Activated CD8-positive, alpha-beta T cell treated with anti-CD3 and anti-CD28 coated beads for 36 hours (primary cell): ENCODE data around the gene FBN1. TPM values are rescaled to one million over a fixed set of nuclear protein-coding genes. Genes with fewer than 3 reads are reported as not detected.
A peak's percentile ranks its signal among the peaks of the same experiment; 100 is the strongest.

Experiments used
- ATAC-seq: fragments of 200-7000 bp; cut with Tn5 transposase; one replicate; pipeline ENCODE4 v1.10.0; 2021; ENCODE audit warnings: mild to moderate bottlenecking, moderate library complexity
- CTCF ChIA-PET: fragments of 350-600 bp; sonication (Branson Sonifier 250); formaldehyde crosslinking; loops from one replicate; lab custom pipeline; 2021; ENCODE audit warnings: antibody characterized with exemption; lab: Charles Lee
- POLR2A ChIA-PET: fragments of 350-600 bp; sonication (Branson Sonifier 250); formaldehyde crosslinking; loops from one replicate; lab custom pipeline; 2021; ENCODE audit warnings: antibody characterized with exemption; lab: Charles Lee
- DNase-seq: peaks from one replicate; pipeline ENCODE4 v3.0.0-alpha.2; 2020
- H3K27ac Mint-ChIP-seq: one replicate; pipeline ENCODE4 v1.8.0; 2021; ENCODE audit warnings: mild to moderate bottlenecking, mixed read lengths
- H3K27me3 Mint-ChIP-seq: one replicate; pipeline ENCODE4 v1.8.0; 2021; ENCODE audit warnings: mixed read lengths
- H3K36me3 Mint-ChIP-seq: one replicate; pipeline ENCODE4 v1.8.0; 2021; ENCODE audit warnings: low read depth, mixed read lengths
- H3K4me1 Mint-ChIP-seq: one replicate; pipeline ENCODE4 v1.8.0; 2021; ENCODE audit warnings: low read depth, mixed read lengths
- H3K4me3 Mint-ChIP-seq: one replicate; pipeline ENCODE4 v1.8.0; 2021; ENCODE audit warnings: mild to moderate bottlenecking, moderate library complexity, mixed read lengths
- H3K9me3 Mint-ChIP-seq: one replicate; pipeline ENCODE4 v1.8.0; 2021; ENCODE audit warnings: mixed read lengths
- intact Hi-C: fragments of 100-400 bp; cut with micrococcal nuclease; formaldehyde crosslinking; loops from one replicate; pipeline ENCODE4 v1.10.0; 2022
- total RNA-seq, 2 experiments: library from RNA; stranded (reverse); gene quantifications; one replicate each; pipeline ENCODE4 v1.2.3, GENCODE V29; 2021
- TF ChIP-seq, protein P1 (sequence below): fragments of 200-600 bp; IDR thresholded peaks from one replicate; pipeline ENCODE4 v1.8.0; 2022; ENCODE audit warnings: antibody characterized with exemption, mild to moderate bottlenecking

Gene FBN1
- total RNA-seq, 2 experiments from 2014 or later, result 0.38 to 0.49 TPM

GRCh38 chr15:48433226-48433886, 212.2 kb downstream of the FBN1 start:
- no peaks in the 10 kb centered on the region for H3K4me1 Mint-ChIP-seq
- ChIA-PET POLR2A (no interaction called here), CTCF (no interaction called here)
- TF ChIP-seq, protein P1, sequence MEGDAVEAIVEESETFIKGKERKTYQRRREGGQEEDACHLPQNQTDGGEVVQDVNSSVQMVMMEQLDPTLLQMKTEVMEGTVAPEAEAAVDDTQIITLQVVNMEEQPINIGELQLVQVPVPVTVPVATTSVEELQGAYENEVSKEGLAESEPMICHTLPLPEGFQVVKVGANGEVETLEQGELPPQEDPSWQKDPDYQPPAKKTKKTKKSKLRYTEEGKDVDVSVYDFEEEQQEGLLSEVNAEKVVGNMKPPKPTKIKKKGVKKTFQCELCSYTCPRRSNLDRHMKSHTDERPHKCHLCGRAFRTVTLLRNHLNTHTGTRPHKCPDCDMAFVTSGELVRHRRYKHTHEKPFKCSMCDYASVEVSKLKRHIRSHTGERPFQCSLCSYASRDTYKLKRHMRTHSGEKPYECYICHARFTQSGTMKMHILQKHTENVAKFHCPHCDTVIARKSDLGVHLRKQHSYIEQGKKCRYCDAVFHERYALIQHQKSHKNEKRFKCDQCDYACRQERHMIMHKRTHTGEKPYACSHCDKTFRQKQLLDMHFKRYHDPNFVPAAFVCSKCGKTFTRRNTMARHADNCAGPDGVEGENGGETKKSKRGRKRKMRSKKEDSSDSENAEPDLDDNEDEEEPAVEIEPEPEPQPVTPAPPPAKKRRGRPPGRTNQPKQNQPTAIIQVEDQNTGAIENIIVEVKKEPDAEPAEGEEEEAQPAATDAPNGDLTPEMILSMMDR, result no peak
- H3K27ac Mint-ChIP-seq, result no peak overlapping the region
- ATAC-seq, result peak; percentile 37
- H3K4me3 Mint-ChIP-seq, result no peak overlapping the region
- peak; percentile 32 for DNase-seq
- H3K9me3 Mint-ChIP-seq, result no peaks in the 10 kb centered on the region
- intact Hi-C loops, result no loop called here
- H3K36me3 Mint-ChIP-seq, result no peaks in the 10 kb centered on the region
- no peaks in the 10 kb centered on the region for H3K27me3 Mint-ChIP-seq

DNA sequence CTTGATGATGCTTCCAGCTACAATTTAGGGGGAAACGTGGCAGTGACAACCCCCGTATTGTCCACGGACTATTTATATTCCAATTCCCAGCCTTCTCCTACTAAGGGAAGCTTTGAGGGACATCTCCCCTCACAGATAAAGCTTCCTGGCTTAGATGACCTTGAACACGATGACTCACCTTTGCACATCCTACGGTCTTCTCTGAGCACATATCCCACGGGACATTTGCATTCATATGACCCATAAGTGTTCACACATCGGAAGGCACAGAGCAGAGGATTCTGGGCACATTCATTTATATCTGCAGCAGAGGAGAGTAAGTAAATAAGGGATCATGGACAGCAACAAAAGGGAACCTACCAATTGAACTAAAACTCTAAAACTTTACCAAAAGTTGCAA, 212.8 kb downstream of the FBN1 start:
- intact Hi-C loops, result no loop called here
- DNase-seq (no peak), ATAC-seq (no peak)
- POLR2A ChIA-PET, result no interaction called here
- Mint-ChIP-seq H3K27ac (no peak overlapping the region), H3K4me1 (no peaks in the 10 kb centered on the region), H3K9me3 (no peaks in the 10 kb centered on the region), H3K36me3 (no peaks in the 10 kb centered on the region), H3K4me3 (no peak overlapping the region), H3K27me3 (peaks cover 1% of the 10 kb centered on the region)
- TF ChIP-seq, protein P1, result no peak
- CTCF ChIA-PET, result no interaction called here

DNA sequence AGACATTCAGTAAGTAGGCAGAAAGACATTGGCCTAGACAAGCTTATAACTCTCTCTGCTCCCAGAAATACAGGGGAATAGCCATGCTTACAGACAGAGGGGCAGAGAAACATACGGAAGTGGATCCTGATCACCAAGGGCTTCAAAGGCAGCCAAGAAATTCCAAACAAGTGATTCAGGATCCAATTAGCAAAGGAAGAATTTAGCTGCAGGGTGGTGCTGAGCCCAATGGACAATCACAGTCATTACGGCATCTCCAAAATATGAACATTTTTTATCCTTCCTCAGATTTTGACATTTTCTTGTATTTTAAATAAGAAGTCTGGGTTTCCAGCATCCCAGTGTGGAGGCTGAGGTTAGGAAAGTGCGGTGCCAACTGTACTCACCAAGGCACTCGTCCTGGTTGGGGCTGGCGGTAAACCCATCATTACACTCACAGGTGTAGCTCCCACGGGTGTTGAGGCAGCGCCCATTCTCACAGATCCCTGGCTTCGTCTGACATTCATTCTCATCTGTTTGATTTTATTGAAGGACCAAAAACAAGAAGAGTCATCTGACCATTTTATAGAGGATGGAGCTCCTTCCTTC, 217.5 kb downstream of the FBN1 start:
- no peak overlapping the region for H3K4me3 Mint-ChIP-seq
- peaks cover 5% of the 10 kb centered on the region for H3K27me3 Mint-ChIP-seq
- intact Hi-C loops, result no loop called here
- H3K9me3 Mint-ChIP-seq, result no peaks in the 10 kb centered on the region
- H3K4me1 Mint-ChIP-seq, result no peaks in the 10 kb centered on the region
- no peaks in the 10 kb centered on the region for H3K36me3 Mint-ChIP-seq
- TF ChIP-seq, protein P1, result no peak
- ChIA-PET CTCF (no interaction called here), POLR2A (no interaction called here)
- H3K27ac Mint-ChIP-seq, result no peak overlapping the region
- no peak for ATAC-seq
- no peak for DNase-seq

DNA sequence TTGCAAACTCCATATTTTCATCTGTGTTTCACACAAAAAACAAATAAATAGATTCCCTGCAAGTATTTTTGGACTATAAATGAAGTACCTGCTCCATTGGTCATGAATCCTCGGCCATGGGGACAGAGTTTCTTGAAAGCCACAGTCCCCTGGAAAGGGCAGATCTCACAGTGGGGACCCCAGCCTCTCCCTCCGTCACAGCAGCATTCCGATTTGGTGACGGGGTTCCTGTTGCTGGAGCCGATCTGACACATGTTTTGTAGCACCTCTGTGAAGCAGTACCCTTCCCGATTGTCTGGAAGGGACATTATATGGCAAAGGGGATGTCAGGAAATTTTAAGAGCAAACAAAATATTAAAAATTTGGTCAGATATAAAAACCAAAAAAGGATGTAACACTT, 218.0 kb downstream of the FBN1 start:
- Mint-ChIP-seq H3K4me1 (no peaks in the 10 kb centered on the region), H3K27me3 (peaks cover 5% of the 10 kb centered on the region), H3K4me3 (no peak overlapping the region), H3K36me3 (no peaks in the 10 kb centered on the region), H3K27ac (no peak overlapping the region), H3K9me3 (no peaks in the 10 kb centered on the region)
- no peak for ATAC-seq
- CTCF ChIA-PET, result no interaction called here
- DNase-seq, result no peak
- intact Hi-C loops, result no loop called here
- TF ChIP-seq, protein P1, result no peak
- POLR2A ChIA-PET, result no interaction called here

DNA sequence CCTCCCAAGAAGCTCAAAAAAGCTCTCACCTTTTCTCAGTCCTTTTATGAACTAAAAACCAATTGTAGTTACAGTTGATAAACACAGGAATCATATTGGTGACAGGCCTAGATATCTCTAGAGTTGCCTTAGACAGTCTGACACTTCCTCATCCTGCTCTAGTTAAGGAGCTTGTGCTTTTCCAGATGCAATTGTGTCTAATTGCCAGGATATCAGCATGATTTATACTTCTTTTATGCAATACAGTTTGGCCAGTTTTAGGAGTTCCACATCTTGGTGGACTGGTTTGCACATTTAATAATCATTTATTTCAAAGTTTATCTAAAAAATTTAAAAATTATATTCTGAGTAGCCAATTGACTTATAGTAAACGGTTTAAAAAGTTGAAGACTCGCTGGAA, 218.6 kb downstream of the FBN1 start:
- no peak for DNase-seq
- Mint-ChIP-seq H3K36me3 (no peaks in the 10 kb centered on the region), H3K4me3 (no peak overlapping the region), H3K27ac (no peak overlapping the region), H3K4me1 (no peaks in the 10 kb centered on the region), H3K27me3 (peaks cover 5% of the 10 kb centered on the region), H3K9me3 (no peaks in the 10 kb centered on the region)
- ChIA-PET CTCF (no interaction called here), POLR2A (no interaction called here)
- TF ChIP-seq, protein P1, result no peak
- ATAC-seq, result no peak
- intact Hi-C loops, result no loop called here
